IPS DF 4.7 (cell line): ENCODE results near the gene PPP1R3E.

Source experiments
- DNase-seq: peaks from one replicate; pipeline ENCODE4 v3.0.0-alpha.2; 2013; ENCODE audit warnings: low spot score; ENCODE audit errors: extremely low read depth

PPP1R3E gene

DNA sequence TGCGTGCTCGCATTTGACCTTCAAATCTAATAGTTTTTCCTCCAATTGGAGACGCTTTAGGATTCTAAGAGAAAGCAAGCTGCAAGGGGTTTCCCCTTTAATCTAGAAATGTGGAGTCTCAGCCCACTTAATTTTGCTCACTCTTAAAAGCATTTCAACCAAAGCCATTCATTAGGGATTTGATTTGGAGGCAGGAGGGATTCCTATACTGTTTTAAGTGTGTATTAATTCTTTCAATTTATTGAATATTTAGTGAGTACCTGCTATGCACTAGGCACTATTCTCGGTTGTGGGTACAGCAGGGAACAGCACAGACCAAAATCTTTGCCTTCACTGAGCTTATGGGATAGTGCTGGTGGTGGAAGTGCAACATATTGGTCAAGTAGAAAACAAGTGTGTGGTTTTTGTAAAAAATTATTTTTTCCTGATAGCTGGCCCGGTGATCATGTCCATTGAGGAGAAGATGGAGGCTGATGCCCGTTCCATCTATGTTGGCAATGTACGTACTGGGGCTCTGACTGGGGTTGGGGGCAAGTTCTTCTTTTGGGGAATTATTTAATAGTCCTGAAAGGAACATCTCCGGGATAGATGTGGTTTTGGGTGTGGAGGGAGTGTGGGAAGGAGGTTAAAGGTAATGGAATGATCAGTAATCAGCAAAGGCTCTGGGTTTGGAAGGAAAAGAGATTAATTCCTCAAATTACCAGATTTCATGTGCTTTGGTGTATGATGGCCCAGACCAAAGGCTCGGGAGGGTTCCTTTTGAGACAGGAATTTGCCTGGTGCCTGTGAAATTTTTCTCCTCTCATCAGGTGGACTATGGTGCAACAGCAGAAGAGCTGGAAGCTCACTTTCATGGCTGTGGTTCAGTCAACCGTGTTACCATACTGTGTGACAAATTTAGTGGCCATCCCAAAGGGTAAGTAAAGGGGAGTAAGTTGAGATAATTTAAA, 20.2 kb upstream of the PPP1R3E start:
- no peak for DNase-seq

DNA sequence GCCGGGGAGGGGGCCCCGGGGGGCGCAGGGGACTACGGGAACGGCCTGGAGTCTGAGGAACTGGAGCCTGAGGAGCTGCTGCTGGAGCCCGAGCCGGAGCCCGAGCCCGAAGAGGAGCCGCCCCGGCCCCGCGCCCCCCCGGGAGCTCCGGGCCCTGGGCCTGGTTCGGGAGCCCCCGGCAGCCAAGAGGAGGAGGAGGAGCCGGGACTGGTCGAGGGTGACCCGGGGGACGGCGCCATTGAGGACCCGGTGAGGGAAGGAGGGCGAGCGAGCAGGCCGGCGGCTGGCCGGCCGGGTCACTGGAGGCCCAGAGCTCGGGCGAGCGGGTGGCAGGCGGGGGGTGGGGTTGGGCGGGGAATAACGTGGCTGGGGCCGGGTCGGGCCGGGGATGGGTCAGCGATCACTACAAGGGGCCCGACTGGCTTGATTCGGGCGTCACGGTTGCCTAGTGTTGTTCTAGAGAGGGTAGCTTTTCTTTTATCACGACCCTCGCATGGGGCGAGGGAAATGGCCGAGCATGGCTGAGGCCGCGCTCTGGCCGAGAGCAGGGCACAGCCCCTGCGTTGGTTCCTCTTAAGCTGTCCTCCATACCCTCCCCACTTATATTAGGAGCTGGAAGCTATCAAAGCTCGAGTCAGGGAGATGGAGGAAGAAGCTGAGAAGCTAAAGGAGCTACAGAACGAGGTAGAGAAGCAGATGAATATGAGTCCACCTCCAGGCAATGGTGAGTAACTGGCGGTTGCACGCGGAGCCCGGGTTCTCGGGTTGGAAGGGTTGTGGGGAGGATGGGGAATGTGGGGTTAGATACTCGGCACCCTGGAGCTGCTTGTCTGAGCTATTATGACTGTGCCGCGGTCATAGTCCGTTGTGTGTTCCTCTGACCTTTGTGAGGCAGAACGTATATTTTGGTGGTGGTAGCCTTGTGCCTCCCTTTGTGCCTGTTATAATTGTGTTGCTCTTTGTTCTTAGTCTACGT, 19.2 kb upstream of the PPP1R3E start:
- no peak for DNase-seq

DNA sequence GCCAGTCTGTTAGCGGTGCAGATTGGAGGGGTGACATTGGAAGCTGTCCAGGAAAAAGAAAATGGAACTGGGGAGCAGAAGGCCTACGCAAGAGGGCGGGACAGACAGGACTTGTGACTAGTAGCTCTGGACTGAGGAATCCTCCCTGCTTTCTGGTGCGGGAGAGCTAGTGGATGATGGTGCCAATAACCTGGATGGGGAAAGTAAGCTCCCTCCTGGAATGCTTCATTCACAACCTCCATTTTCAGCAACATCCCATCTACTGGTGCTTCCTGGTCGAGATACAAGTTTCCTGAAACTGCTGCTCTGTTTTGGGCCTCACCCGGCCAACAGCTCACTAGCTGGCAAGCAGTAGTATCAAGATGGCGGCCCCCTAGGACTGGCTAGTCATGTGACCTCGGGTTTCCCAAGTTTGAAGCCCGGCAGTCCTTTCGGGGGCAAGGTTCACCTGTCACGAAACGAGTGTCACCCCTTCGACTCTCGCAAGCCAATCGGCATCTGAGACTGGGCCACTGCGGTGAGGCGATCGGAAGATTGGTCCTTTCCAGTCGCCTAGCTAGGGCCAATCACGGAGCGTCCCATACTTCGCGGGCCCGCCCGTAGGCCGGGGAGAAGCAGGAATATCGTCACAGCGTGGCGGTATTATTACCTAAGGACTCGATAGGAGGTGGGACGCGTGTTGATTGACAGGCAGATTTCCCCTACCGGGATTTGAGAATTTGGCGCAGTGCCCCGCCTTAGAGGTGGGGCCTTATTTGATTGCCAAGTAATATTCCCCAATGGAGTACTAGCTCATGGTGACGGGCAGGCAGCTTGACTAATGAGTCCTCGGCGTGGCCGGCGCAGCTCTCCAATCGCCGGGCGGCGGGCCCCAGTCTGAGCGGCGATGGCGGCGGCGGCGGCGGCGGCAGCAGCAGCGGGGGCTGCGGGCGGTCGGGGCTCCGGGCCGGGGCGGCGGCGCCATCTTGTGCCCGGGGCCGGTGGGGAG, 18.2 kb upstream of the PPP1R3E start, which contains the start of gene PABPN1:
Gene PABPN1 (plus strand): TSS at position 874 of the 988 bp plus-strand sequence. CDS start 13 bp downstream, at position 887.
- DNase-seq, result peak; percentile 100

DNA sequence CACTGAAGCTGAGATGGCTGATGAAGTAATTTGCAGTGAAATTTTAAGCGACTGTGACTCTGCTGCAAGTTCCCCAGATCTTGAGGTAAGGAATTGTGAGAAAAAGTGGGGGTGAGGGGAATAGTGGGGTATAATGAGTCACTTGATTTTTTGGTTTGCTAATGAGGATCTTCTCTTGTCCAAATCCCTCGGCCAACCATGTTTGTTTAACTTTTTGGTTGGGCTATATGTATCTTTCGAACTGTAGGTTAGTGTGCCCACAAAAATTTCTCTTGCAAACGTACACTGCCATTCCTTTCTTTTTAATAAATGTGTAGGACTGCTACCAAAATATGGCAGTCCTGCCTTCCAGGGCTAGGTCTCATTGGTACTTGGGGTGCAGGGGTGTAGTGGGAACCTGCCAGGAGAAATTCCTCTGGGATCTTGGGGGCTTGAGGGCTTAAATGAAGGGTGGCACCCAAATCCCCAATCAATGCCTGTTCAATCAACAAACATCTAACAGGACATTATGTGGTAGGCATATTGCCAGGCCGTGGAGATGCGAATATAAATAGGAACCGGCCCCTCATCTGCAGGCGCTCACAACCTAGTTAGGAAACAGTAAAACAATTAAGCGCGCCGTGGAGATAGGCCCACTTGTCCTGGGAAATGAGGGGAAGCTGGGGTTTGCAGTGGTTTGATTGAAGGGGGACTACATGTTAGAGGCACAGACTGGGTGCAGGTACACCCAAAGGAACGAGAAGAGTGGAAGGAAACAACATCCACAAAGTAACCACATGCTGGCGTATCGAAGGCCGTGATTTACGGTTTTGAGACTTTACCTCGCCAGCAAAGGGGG, 17.3 kb upstream of the PPP1R3E start:
- no peak for DNase-seq

DNA sequence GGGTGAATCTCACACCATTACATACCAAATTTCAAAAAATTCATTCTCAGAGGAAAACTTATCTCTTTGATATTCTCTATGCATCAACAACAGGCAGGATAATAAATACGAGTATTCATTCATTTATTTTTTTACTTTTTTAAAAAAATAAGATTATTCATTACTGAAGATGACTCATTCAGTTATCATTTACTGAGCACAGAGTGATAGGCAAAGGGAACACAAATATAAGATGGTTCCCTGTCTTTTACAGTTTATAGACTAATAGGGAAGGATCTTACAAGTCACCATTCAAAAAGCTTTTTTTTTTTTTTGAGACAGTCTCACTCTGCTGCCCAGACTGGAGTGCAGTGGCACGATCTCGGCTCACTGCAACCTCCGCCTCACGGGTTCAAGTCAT, 13.6 kb upstream of the PPP1R3E start:
- DNase-seq, result no peak

DNA sequence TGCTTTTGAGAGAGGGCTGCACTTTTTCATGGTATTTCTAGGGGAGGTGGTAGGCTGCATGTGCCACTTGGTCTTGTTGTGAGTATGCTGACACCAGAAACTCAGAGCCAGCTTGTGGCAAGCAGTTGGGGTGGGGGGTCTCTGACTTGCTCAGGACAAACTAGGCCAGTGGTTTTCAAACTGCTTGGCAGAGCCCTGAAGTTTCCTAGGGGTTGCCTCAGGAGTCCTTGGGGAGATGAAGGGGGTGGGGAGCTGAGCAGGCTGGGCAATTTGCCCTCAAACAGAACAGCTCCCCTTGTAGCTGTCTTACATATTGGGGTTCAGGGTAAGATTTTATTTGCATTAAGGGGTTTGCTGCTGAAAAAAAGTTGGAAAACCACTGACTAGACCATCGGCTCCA, 7.9 kb upstream of the PPP1R3E start:
- no peak for DNase-seq

DNA sequence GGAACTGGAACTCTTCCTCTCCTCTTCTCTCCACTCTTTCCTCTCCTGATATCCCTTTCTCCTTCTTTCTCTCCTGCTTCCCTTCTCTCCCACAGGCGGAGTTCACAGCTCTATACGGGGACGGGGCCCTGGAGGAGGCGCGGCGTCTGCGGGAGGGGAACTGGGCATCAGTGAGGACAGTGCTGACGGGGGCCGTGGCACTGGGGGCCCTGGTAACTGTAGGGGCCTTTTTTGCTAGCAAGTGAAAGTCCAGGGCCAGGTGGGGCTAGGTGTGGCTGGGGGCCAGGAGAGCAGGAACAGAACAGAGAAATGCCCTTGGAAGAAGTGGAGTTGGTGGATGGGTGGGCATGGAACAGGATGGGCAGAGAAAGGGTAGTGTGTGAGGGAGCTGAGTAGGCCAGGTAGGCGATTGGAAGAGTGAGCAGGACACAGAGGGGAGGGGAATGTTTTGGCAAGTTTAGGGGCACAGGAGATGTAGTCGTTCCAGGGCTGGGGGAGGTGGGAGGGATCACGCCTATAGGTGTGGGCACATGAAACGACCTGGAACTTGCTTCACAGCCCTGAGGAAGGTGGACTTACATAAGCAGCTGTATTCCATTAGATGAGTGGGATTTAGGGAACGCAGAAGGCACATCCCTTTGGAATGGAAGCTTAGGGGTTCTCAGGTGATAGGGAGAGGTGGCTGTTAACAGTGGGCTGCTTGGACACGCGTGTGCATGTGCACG, 6.2 kb upstream of the PPP1R3E start:
- no peak for DNase-seq

DNA sequence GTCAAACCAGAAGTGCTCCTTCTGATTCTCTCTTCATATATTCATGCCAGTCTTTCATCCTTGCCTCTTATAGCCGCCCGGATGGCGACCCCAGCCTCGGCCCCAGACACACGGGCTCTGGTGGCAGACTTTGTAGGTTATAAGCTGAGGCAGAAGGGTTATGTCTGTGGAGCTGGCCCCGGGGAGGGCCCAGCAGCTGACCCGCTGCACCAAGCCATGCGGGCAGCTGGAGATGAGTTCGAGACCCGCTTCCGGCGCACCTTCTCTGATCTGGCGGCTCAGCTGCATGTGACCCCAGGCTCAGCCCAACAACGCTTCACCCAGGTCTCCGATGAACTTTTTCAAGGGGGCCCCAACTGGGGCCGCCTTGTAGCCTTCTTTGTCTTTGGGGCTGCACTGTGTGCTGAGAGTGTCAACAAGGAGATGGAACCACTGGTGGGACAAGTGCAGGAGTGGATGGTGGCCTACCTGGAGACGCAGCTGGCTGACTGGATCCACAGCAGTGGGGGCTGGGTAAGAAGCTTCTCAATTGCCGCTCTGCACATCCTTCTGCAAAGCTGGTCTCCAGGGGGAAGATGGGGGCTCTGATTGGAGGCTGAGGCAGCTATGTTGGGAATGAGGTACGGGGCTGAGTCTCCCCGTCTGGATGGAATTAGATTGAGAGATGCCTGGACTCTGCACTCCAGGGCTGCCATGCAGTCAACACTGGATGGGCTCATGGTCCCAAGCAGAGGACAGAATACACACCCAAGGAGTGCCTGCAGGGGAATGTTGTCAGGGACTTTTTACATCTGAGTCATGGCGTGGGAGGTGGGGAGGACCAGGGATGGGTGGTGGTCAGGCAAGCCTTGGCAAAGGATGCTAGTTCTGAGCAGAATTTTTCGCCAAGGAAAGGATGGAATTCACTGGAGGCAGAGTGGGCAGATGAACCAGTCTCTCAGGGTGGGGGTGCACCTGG, 5.3 kb upstream of the PPP1R3E start:
- no peak for DNase-seq

DNA sequence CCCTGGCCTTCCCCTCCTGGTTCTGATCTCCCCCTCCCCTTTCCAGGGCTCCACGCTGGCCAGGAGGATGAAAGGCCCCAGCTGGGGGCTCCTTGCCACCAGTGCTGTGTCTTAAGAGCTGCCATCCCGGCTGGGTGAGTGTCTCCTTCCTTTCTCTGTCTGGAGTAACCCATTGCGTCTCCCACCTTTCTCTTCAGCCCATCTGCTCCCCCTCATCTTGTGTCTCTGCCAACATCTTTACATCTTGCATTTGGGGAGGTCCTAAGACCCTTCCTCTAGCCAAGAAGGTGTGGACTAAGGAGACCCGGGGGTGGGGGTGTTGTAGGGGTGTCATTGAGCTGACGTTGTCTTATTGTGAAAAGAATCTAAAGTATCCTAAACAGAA, 4.5 kb upstream of the PPP1R3E start:
- no peak for DNase-seq

DNA sequence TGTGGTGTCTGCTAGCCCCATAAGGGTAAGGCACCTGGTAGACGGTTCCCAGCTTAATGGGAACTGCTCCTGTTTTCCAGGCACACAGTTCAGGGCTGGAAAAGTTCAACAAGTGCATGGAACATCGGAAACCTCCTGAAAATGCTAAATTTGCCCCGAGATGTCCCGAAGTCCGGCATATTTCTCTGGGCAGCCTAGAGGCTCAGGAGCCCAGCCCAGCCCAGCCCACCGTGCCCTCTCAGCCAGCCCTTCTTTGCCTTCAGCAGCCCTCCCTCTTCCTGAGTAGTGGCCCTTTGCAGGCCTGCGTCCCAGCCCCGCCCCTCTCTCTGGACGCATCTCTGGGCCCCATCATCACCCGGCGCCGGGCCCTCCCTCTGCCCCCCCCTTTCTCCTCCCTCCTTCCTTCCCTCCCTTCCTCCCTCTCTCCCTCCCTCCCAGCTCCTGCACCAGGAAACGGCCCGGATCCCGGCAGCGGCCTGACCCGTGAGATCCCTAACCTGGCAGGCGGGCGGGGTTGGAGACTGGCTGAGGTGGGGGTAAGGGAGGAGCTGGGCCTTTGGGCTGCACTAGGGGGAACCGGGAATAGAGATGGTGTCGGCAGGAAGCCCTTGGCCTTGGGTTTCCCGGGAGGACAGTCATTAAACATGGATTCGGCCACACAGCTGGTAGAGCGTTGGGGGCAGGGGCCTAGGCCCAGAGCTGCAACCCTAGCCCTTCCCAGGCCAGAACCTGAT, 3.9 kb upstream of the PPP1R3E start, which contains the start of gene BCL2L2:
Gene BCL2L2 (plus strand): TSS at position 422 of the 734 bp plus-strand sequence. CDS start 935 bp downstream, outside the sequence.
- DNase-seq, result no peak

DNA sequence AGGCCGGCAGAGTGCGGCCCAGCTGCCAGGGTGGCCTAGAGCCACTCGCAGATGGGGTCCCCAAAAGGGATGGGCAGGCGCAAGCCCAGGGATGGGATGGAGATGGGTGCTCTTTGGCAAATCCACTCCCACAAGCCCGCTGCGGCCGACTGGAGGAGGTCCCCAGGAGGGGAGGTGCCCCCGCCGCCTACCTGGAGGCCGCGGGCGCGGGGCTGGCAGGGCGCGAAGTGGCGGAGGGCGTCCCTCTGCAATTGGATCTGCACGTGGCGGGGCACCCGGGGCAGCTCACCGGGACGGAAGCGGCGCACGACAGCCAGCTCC, 730 bp downstream of the PPP1R3E start:
- no peak for DNase-seq

DNA sequence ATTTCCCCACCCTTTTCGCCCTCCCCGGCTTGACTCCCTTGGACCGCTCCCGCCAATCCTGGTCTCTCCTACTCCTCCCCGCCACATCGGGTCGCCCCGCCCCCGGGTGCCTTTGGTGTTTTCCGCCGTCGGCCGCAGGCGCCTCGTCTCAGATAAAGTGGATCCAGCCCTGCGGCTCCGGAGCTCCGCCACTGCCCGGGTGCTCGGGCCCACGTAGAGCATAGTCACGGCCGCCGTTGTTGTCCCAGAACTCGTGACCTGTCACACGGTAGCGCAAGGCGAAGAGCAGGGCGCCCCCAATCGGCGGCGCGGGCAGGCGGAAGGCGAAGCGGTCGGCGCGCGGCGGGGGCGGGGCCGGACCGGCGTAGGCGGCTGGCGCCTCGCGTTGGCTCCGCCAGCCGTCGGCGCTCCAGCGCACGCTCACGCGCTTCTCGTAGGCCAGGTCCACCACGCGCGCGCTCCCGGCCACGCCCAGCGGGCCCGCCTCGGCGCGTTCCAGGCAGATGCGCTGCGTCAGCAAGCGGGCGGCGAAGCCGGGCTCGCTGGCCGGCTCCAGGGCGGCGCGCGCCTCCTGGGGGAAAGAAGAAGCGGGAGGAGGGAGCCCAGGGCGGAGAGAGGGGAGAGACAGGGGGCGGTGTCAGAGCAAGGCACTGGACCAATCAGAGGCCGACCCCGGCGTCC, 1.2 kb downstream of the PPP1R3E start:
- DNase-seq, result no peak

DNA sequence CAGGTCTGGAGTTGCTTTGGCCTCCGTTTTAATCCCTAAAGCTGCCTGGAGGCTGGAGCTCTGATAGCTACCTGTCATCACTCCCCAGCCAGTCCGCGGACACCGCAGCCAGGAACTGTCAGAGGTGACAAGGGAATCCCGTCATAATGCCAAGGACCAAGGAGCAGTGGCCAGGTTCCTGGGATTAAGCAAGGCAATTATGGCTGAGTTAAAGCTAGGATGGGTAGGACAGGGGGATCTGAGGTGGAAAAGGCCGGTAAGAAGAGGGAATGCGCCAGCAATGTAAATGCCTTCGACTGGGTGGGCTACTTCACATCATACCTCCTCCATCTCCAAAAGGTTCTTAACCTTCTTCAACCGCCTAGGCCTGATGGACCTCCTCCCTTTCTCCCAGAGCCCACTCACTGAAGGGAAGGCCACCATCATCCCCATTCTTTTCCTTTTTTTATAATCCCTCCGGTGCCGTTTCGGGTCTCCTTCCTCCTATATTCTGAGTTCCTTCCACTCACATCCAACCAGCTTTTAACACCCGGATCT, 1.9 kb downstream of the PPP1R3E start:
- no peak for DNase-seq

DNA sequence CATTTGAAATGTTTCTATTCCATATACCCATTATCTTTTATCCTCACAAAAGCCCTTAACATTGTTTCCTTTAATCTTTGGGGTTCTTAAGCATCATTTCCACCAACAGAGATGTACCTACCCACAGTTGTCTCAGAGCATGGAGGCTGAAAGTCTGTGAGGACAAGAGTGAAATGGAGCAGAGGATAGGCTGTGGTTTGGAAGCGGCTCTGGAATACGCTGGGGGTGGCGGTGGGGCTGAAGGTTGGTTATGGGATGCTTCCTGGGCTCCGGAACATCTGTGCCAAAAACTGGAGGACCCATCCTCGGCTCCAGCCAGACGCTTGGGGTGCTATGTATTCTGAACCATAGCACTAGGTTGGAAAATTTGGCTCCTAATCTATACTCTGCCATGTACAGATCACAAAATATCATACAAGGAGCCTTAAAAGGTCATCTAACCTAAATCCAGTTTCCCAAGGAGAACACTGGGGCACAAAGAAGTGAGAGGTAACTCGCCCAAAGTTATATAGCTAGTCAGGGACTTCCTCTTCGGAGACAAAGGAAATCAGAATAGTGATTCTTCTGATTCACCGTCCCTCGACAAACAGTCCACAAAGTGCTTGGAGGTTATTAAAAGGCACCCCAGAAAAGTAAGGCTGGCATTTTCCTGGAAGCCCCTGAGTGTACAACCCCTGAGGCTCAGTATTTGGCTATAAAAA, 2.5 kb downstream of the PPP1R3E start:
- no peak for DNase-seq

DNA sequence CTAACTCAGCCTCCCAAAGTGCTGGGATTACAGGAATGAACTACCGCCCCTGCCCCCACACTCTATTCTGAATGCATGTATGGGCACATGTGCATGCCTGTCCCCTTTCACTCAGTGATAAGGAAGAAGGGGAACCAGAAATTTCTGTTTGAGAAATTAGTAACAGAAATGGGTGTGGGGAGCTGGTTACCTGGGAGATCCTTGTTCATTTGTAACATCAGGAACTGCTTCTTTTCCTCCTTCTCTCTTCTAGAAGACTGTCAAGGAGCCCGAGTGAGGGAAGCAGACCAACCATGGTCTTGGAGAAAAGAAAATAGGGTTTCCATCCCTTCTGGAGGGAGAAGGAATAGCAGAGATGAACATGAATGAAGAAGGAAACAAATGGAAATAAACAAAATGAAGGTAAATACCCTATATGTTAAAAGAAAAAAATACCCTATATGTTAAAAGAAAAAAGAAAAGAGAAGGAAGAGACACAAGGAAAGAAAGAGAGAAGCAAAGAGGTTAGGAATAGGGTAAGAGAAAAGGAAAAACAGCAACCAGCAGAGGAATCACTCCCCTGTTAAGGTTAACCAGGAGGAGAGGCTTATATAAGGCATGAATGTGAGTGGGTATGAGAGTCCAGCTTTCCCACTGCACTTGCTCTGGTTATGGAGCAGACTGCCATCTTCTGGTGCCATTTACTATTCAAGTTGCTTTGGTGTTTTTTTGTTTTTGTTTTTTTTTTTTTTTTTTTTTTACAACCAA, 3.3 kb downstream of the PPP1R3E start:
- no peak for DNase-seq
